ENCODE measurements around the gene EHD4.

The EHD4 gene

GRCh38 chr15:41897363-41897799 is 75.0 kb downstream of the EHD4 start:
- Histone ChIP-seq H3K27ac (ENCODE audit: low read depth, low read length, poor library complexity, severe bottlenecking) (no peak overlapping the region), H3K9me3 (ENCODE audit: low read length) (no peaks in the 10 kb centered on the region), H3K4me2 (ENCODE audit: low read length) (no peak overlapping the region), H2AFZ (ENCODE audit: low read length) (no peak overlapping the region), H4K20me1 (ENCODE audit: insufficient read depth, low read length) (no peaks in the 10 kb centered on the region), H3K27me3 (ENCODE audit: insufficient read depth, low read length) (0 out of 2 replicates have a peak, but pooled peaks cover 13% of the 10 kb centered on the region), H3K4me3 (ENCODE audit: low read depth, low read length, poor library complexity, severe bottlenecking) (no peak overlapping the region), H3K4me1 (ENCODE audit: insufficient read depth, low read length, severe bottlenecking) (no peaks in the 10 kb centered on the region), H3K9me2 (ENCODE audit: low read depth, low read length) (no peaks in the 10 kb centered on the region), H3K36me3 (ENCODE audit: insufficient read depth, low read length) (no peaks in the 10 kb centered on the region), H3F3A (ENCODE audit: insufficient read depth, low read length) (no peaks in the 10 kb centered on the region), H3K79me2 (ENCODE audit: insufficient read depth, low read length) (no peaks in the 10 kb centered on the region), H3K9ac (ENCODE audit: low read length) (no peak overlapping the region)
- TF ChIP-seq EZH2 (IDR thresholded peaks at IDR 0.05; ENCODE audit: borderline replicate concordance, low read length), result no peak
- no peak for TF ChIP-seq CTCF (IDR thresholded peaks at IDR 0.05; ENCODE audit: low read length)

GRCh38 chr15:41896566-41896965 is 75.8 kb downstream of the EHD4 start:
- Histone ChIP-seq H3K9ac (ENCODE audit: low read length) (no peak overlapping the region), H3K27me3 (ENCODE audit: insufficient read depth, low read length) (0 out of 2 replicates have a peak, but pooled peaks cover 13% of the 10 kb centered on the region), H3K9me2 (ENCODE audit: low read depth, low read length) (no peaks in the 10 kb centered on the region), H3K4me2 (ENCODE audit: low read length) (no peak overlapping the region), H3K4me3 (ENCODE audit: low read depth, low read length, poor library complexity, severe bottlenecking) (no peak overlapping the region), H3F3A (ENCODE audit: insufficient read depth, low read length) (no peaks in the 10 kb centered on the region), H3K79me2 (ENCODE audit: insufficient read depth, low read length) (no peaks in the 10 kb centered on the region), H4K20me1 (ENCODE audit: insufficient read depth, low read length) (no peaks in the 10 kb centered on the region), H3K36me3 (ENCODE audit: insufficient read depth, low read length) (no peaks in the 10 kb centered on the region), H3K27ac (ENCODE audit: low read depth, low read length, poor library complexity, severe bottlenecking) (no peak overlapping the region), H2AFZ (ENCODE audit: low read length) (no peak overlapping the region), H3K4me1 (ENCODE audit: insufficient read depth, low read length, severe bottlenecking) (no peaks in the 10 kb centered on the region), H3K9me3 (ENCODE audit: low read length) (no peaks in the 10 kb centered on the region)
- TF ChIP-seq CTCF (IDR thresholded peaks at IDR 0.05; ENCODE audit: low read length) (no peak), EZH2 (IDR thresholded peaks at IDR 0.05; ENCODE audit: borderline replicate concordance, low read length) (no peak)

- no peaks in the 10 kb centered on the region for H3K79me2 ChIP-seq (ENCODE audit: insufficient read depth, low read length)
Measured at GRCh38 chr15:41895957-41896356, 76.4 kb downstream of the EHD4 start.

More at GRCh38 chr15:41895957-41896356, 76.4 kb downstream of the EHD4 start:
- 0 out of 2 replicates have a peak, but pooled peaks cover 13% of the 10 kb centered on the region for H3K27me3 ChIP-seq (ENCODE audit: insufficient read depth, low read length)
- H3K4me1 ChIP-seq (ENCODE audit: insufficient read depth, low read length, severe bottlenecking), result no peaks in the 10 kb centered on the region
- H3K4me2 ChIP-seq (ENCODE audit: low read length), result no peak overlapping the region
- no peak overlapping the region for H3K27ac ChIP-seq (ENCODE audit: low read depth, low read length, poor library complexity, severe bottlenecking)
- H3K36me3 ChIP-seq (ENCODE audit: insufficient read depth, low read length), result no peaks in the 10 kb centered on the region
- H3F3A ChIP-seq (ENCODE audit: insufficient read depth, low read length), result no peaks in the 10 kb centered on the region
- no peak overlapping the region for H3K9ac ChIP-seq (ENCODE audit: low read length)
- H3K4me3 ChIP-seq (ENCODE audit: low read depth, low read length, poor library complexity, severe bottlenecking), result no peak overlapping the region
- H4K20me1 ChIP-seq (ENCODE audit: insufficient read depth, low read length), result no peaks in the 10 kb centered on the region
- no peaks in the 10 kb centered on the region for H3K9me2 ChIP-seq (ENCODE audit: low read depth, low read length)
- no peaks in the 10 kb centered on the region for H3K9me3 ChIP-seq (ENCODE audit: low read length)
- TF ChIP-seq EZH2 (IDR thresholded peaks at IDR 0.05; ENCODE audit: borderline replicate concordance, low read length) (no peak), CTCF (IDR thresholded peaks at IDR 0.05; ENCODE audit: low read length) (no peak)
- no peak overlapping the region for H2AFZ ChIP-seq (ENCODE audit: low read length)
